GM21723 (cell line): Measurements from ENCODE around the gene ZBTB20.

ENCODE experiments used
- ATAC-seq: cut with Tn5 transposase; IDR thresholded peaks from one replicate; pipeline ENCODE4 v1.9.1; 2021; ENCODE audit warnings: mild to moderate bottlenecking, moderate library complexity; ENCODE audit not compliant: unreplicated experiment

Gene ZBTB20

GRCh38 chr3:114727373-114727772, 419.7 kb downstream of the ZBTB20 start:
- ATAC-seq, result peak; percentile 79

GRCh38 chr3:114725966-114726365, 421.1 kb downstream of the ZBTB20 start:
- ATAC-seq, result no peak

GRCh38 chr3:114722530-114722929, 424.6 kb downstream of the ZBTB20 start:
- no peak for ATAC-seq

- peak; percentile 57 for ATAC-seq
Measured at GRCh38 chr3:114721864-114722263, 425.2 kb downstream of the ZBTB20 start.

- ATAC-seq, result no peak
Measured at GRCh38 chr3:114721209-114721608, 425.9 kb downstream of the ZBTB20 start.

- ATAC-seq, result no peak
Measured at GRCh38 chr3:114718898-114719210, 428.2 kb downstream of the ZBTB20 start.

GRCh38 chr3:114718071-114718897, 428.8 kb downstream of the ZBTB20 start:
- no peak for ATAC-seq

GRCh38 chr3:114716916-114717315, 430.2 kb downstream of the ZBTB20 start:
- ATAC-seq, result no peak

- no peak for ATAC-seq
Measured at GRCh38 chr3:114716126-114716525, 431.0 kb downstream of the ZBTB20 start.

GRCh38 chr3:114714957-114715460, 432.1 kb downstream of the ZBTB20 start:
- ATAC-seq, result no peak

- ATAC-seq, result no peak
Measured at GRCh38 chr3:114714237-114714636, 432.9 kb downstream of the ZBTB20 start.

GRCh38 chr3:114712728-114713492, 434.2 kb downstream of the ZBTB20 start:
- ATAC-seq, result no peak

- ATAC-seq, result no peak
Measured at GRCh38 chr3:114711321-114711886, 435.7 kb downstream of the ZBTB20 start.

- ATAC-seq, result no peak
Measured at GRCh38 chr3:114709102-114709501, 438.0 kb downstream of the ZBTB20 start.

- ATAC-seq, result no peak
Measured at GRCh38 chr3:114707252-114707860, 439.7 kb downstream of the ZBTB20 start.

- ATAC-seq, result no peak
Measured at GRCh38 chr3:114706591-114707232, 440.4 kb downstream of the ZBTB20 start.

- no peak for ATAC-seq
Measured at GRCh38 chr3:114700637-114701234, 446.4 kb downstream of the ZBTB20 start.

GRCh38 chr3:114698146-114699105, 448.7 kb downstream of the ZBTB20 start:
- ATAC-seq, result no peak

- ATAC-seq, result no peak
Measured at GRCh38 chr3:114697401-114697800, 449.7 kb downstream of the ZBTB20 start.
